ENCODE measurements around the gene POMC.

The POMC gene

GRCh38 chr2:25201794-25202193 lies 33.4 kb upstream of the POMC start:
- Histone ChIP-seq H3K4me1 (ENCODE audit: control insufficient read depth in 5 of 5, insufficient read depth in 5 of 5, low read length in 5 of 5) (peaks cover 0 to 5% (median 3%) of the 10 kb centered on the region in 5 donors), H3K9me3 (ENCODE audit: control insufficient read depth in 5 of 5, low read length in 5 of 5) (no peaks in the 10 kb centered on the region), H3K27me3 (ENCODE audit: control insufficient read depth in 5 of 5, insufficient read depth in 4 of 5, low read length in 5 of 5) (no peaks in the 10 kb centered on the region), H3K36me3 (ENCODE audit: control insufficient read depth in 5 of 5, insufficient read depth in 5 of 5, low read length in 5 of 5) (no peaks in the 10 kb centered on the region), H3K4me3 (ENCODE audit: low read depth in 1 of 5, low read length in 5 of 5) (no peak overlapping the region), H3K27ac (ENCODE audit: low read depth, low read length) (no peak overlapping the region), H3K9ac (ENCODE audit: low read length in 5 of 5) (no peak overlapping the region)

- Histone ChIP-seq H3K36me3 (ENCODE audit: control insufficient read depth in 5 of 5, insufficient read depth in 5 of 5, low read length in 5 of 5) (no peaks in the 10 kb centered on the region), H3K27ac (ENCODE audit: low read depth, low read length) (no peak overlapping the region), H3K9ac (ENCODE audit: low read length in 5 of 5) (no peak overlapping the region), H3K4me1 (ENCODE audit: control insufficient read depth in 5 of 5, insufficient read depth in 5 of 5, low read length in 5 of 5) (peaks cover 0 to 5% (median 3%) of the 10 kb centered on the region in 5 donors), H3K27me3 (ENCODE audit: control insufficient read depth in 5 of 5, insufficient read depth in 4 of 5, low read length in 5 of 5) (no peaks in the 10 kb centered on the region), H3K4me3 (ENCODE audit: low read depth in 1 of 5, low read length in 5 of 5) (no peak overlapping the region), H3K9me3 (ENCODE audit: control insufficient read depth in 5 of 5, low read length in 5 of 5) (no peaks in the 10 kb centered on the region)
Measured at GRCh38 chr2:25201265-25201664, 32.9 kb upstream of the POMC start.

- peaks cover 0 to 3% (median 0%) of the 10 kb centered on the region in 5 donors for H3K4me1 ChIP-seq (ENCODE audit: control insufficient read depth in 5 of 5, insufficient read depth in 5 of 5, low read length in 5 of 5)
- no peaks in the 10 kb centered on the region for H3K9me3 ChIP-seq (ENCODE audit: control insufficient read depth in 5 of 5, low read length in 5 of 5)
- H3K9ac ChIP-seq (ENCODE audit: low read length in 5 of 5): no peak overlapping the region
- H3K27ac ChIP-seq (ENCODE audit: low read depth, low read length): no peak overlapping the region
- no peak overlapping the region for H3K4me3 ChIP-seq (ENCODE audit: low read depth in 1 of 5, low read length in 5 of 5)
- H3K27me3 ChIP-seq (ENCODE audit: control insufficient read depth in 5 of 5, insufficient read depth in 4 of 5, low read length in 5 of 5): no peaks in the 10 kb centered on the region
- H3K36me3 ChIP-seq (ENCODE audit: control insufficient read depth in 5 of 5, insufficient read depth in 5 of 5, low read length in 5 of 5): no peaks in the 10 kb centered on the region
Measured at GRCh38 chr2:25198576-25198975, 30.2 kb upstream of the POMC start.

GRCh38 chr2:25198209-25198525 lies 29.8 kb upstream of the POMC start:
- H3K9ac ChIP-seq (ENCODE audit: low read length in 5 of 5): no peak overlapping the region

GRCh38 chr2:25197336-25198208 lies 29.2 kb upstream of the POMC start:
- H3K27ac ChIP-seq (ENCODE audit: low read depth, low read length): no peak overlapping the region
- no peaks in the 10 kb centered on the region for H3K27me3 ChIP-seq (ENCODE audit: control insufficient read depth in 5 of 5, insufficient read depth in 4 of 5, low read length in 5 of 5)
- H3K4me1 ChIP-seq (ENCODE audit: control insufficient read depth in 5 of 5, insufficient read depth in 5 of 5, low read length in 5 of 5): peaks cover 0 to 3% (median 0%) of the 10 kb centered on the region in 5 donors

More at GRCh38 chr2:25198209-25198525, 29.8 kb upstream of the POMC start:
- Histone ChIP-seq H3K9me3 (ENCODE audit: control insufficient read depth in 5 of 5, low read length in 5 of 5) (no peaks in the 10 kb centered on the region), H3K4me3 (ENCODE audit: low read depth in 1 of 5, low read length in 5 of 5) (no peak overlapping the region), H3K36me3 (ENCODE audit: control insufficient read depth in 5 of 5, insufficient read depth in 5 of 5, low read length in 5 of 5) (no peaks in the 10 kb centered on the region), H3K27ac (ENCODE audit: low read depth, low read length) (no peak overlapping the region), H3K4me1 (ENCODE audit: control insufficient read depth in 5 of 5, insufficient read depth in 5 of 5, low read length in 5 of 5) (peaks cover 0 to 3% (median 0%) of the 10 kb centered on the region in 5 donors), H3K27me3 (ENCODE audit: control insufficient read depth in 5 of 5, insufficient read depth in 4 of 5, low read length in 5 of 5) (no peaks in the 10 kb centered on the region)

GRCh38 chr2:25194576-25195122 lies 26.3 kb upstream of the POMC start:
- Histone ChIP-seq H3K9me3 (ENCODE audit: control insufficient read depth in 5 of 5, low read length in 5 of 5) (no peaks in the 10 kb centered on the region), H3K36me3 (ENCODE audit: control insufficient read depth in 5 of 5, insufficient read depth in 5 of 5, low read length in 5 of 5) (no peaks in the 10 kb centered on the region), H3K27ac (ENCODE audit: low read depth, low read length) (no peak overlapping the region)

More at GRCh38 chr2:25197336-25198208, 29.2 kb upstream of the POMC start:
- Histone ChIP-seq H3K9ac (ENCODE audit: low read length in 5 of 5) (no peak overlapping the region), H3K9me3 (ENCODE audit: control insufficient read depth in 5 of 5, low read length in 5 of 5) (no peaks in the 10 kb centered on the region), H3K36me3 (ENCODE audit: control insufficient read depth in 5 of 5, insufficient read depth in 5 of 5, low read length in 5 of 5) (no peaks in the 10 kb centered on the region), H3K4me3 (ENCODE audit: low read depth in 1 of 5, low read length in 5 of 5) (no peak overlapping the region)

GRCh38 chr2:25190536-25190935 lies 22.2 kb upstream of the POMC start:
- H3K9me3 ChIP-seq (ENCODE audit: control insufficient read depth in 5 of 5, low read length in 5 of 5): no peaks in the 10 kb centered on the region
- H3K36me3 ChIP-seq (ENCODE audit: control insufficient read depth in 5 of 5, insufficient read depth in 5 of 5, low read length in 5 of 5): no peaks in the 10 kb centered on the region
- H3K9ac ChIP-seq (ENCODE audit: low read length in 5 of 5): no peak overlapping the region
- H3K27ac ChIP-seq (ENCODE audit: low read depth, low read length): no peak overlapping the region
- H3K4me3 ChIP-seq (ENCODE audit: low read depth in 1 of 5, low read length in 5 of 5): no peak overlapping the region
- no peaks in the 10 kb centered on the region for H3K4me1 ChIP-seq (ENCODE audit: control insufficient read depth in 5 of 5, insufficient read depth in 5 of 5, low read length in 5 of 5)
- peaks cover 0 to 6% (median 3%) of the 10 kb centered on the region in 5 donors for H3K27me3 ChIP-seq (ENCODE audit: control insufficient read depth in 5 of 5, insufficient read depth in 4 of 5, low read length in 5 of 5)

More at GRCh38 chr2:25194576-25195122, 26.3 kb upstream of the POMC start:
- Histone ChIP-seq H3K4me3 (ENCODE audit: low read depth in 1 of 5, low read length in 5 of 5) (no peak overlapping the region), H3K4me1 (ENCODE audit: control insufficient read depth in 5 of 5, insufficient read depth in 5 of 5, low read length in 5 of 5) (peaks cover 0 to 3% (median 0%) of the 10 kb centered on the region in 5 donors), H3K27me3 (ENCODE audit: control insufficient read depth in 5 of 5, insufficient read depth in 4 of 5, low read length in 5 of 5) (no peaks in the 10 kb centered on the region), H3K9ac (ENCODE audit: low read length in 5 of 5) (no peak overlapping the region)

GRCh38 chr2:25188405-25188804 lies 20.0 kb upstream of the POMC start:
- H3K36me3 ChIP-seq (ENCODE audit: control insufficient read depth in 5 of 5, insufficient read depth in 5 of 5, low read length in 5 of 5): no peaks in the 10 kb centered on the region
- no peak overlapping the region for H3K9ac ChIP-seq (ENCODE audit: low read length in 5 of 5)
- H3K27me3 ChIP-seq (ENCODE audit: control insufficient read depth in 5 of 5, insufficient read depth in 4 of 5, low read length in 5 of 5): peaks cover 0 to 8% (median 3%) of the 10 kb centered on the region in 5 donors
- H3K4me3 ChIP-seq (ENCODE audit: low read depth in 1 of 5, low read length in 5 of 5): no peak overlapping the region
- no peak overlapping the region for H3K27ac ChIP-seq (ENCODE audit: low read depth, low read length)
- no peaks in the 10 kb centered on the region for H3K4me1 ChIP-seq (ENCODE audit: control insufficient read depth in 5 of 5, insufficient read depth in 5 of 5, low read length in 5 of 5)
- H3K9me3 ChIP-seq (ENCODE audit: control insufficient read depth in 5 of 5, low read length in 5 of 5): no peaks in the 10 kb centered on the region

GRCh38 chr2:25187729-25188350 lies 19.5 kb upstream of the POMC start:
- Histone ChIP-seq H3K27me3 (ENCODE audit: control insufficient read depth in 5 of 5, insufficient read depth in 4 of 5, low read length in 5 of 5) (peaks cover 0 to 8% (median 3%) of the 10 kb centered on the region in 5 donors), H3K27ac (ENCODE audit: low read depth, low read length) (no peak overlapping the region), H3K4me1 (ENCODE audit: control insufficient read depth in 5 of 5, insufficient read depth in 5 of 5, low read length in 5 of 5) (no peaks in the 10 kb centered on the region), H3K36me3 (ENCODE audit: control insufficient read depth in 5 of 5, insufficient read depth in 5 of 5, low read length in 5 of 5) (no peaks in the 10 kb centered on the region), H3K9ac (ENCODE audit: low read length in 5 of 5) (no peak overlapping the region), H3K9me3 (ENCODE audit: control insufficient read depth in 5 of 5, low read length in 5 of 5) (no peaks in the 10 kb centered on the region), H3K4me3 (ENCODE audit: low read depth in 1 of 5, low read length in 5 of 5) (no peak overlapping the region)

GRCh38 chr2:25184254-25184653 lies 15.9 kb upstream of the POMC start:
- Histone ChIP-seq H3K27me3 (ENCODE audit: control insufficient read depth in 5 of 5, insufficient read depth in 4 of 5, low read length in 5 of 5) (peaks cover 0 to 8% (median 3%) of the 10 kb centered on the region in 5 donors), H3K27ac (ENCODE audit: low read depth, low read length) (no peak overlapping the region), H3K9me3 (ENCODE audit: control insufficient read depth in 5 of 5, low read length in 5 of 5) (peaks cover 0 to 5% (median 3%) of the 10 kb centered on the region in 5 donors), H3K9ac (ENCODE audit: low read length in 5 of 5) (no peak overlapping the region), H3K36me3 (ENCODE audit: control insufficient read depth in 5 of 5, insufficient read depth in 5 of 5, low read length in 5 of 5) (no peaks in the 10 kb centered on the region), H3K4me3 (ENCODE audit: low read depth in 1 of 5, low read length in 5 of 5) (no peak overlapping the region), H3K4me1 (ENCODE audit: control insufficient read depth in 5 of 5, insufficient read depth in 5 of 5, low read length in 5 of 5) (no peaks in the 10 kb centered on the region)

All from subcutaneous abdominal adipose tissue (tissue), 5 donors.